ENCODE measurements around the gene MMS19. TPM values are rescaled to one million over a fixed set of nuclear protein-coding genes. Genes with fewer than 3 reads are reported as not detected.
A peak's percentile ranks its signal among the peaks of the same experiment; 100 is the strongest.

The MMS19 gene
- total RNA-seq, 3 donors from 2014 or later, result 45.7 to 48.5 (median 47.0) TPM

DNA sequence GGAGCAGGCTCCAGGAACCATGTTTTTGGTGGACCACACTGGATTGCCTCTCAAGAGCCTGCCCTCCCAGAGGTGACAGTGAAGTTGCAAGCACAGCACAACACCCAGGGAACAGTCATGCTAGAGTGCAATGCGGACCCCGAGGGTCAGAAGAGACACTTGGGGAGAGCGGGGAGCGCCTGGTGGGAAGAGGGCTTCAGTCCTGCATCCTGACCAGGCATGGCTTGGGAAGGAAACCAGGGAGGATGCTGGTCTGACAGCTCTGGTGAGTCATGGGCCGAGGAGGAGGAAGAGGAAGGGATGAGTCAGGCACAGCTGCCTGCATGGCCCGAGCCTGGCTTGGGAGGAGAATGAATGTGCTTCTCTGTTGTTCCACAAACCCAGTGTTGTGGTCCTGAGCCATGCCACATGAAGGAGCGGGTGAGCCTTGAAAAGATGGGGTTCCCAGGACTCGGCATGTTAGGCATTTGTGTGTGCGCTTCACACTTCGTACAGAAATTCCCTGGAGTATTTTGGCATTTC, 44.9 kb upstream of the MMS19 start:
- H3K9me3 ChIP-seq, result no peaks in the 10 kb centered on the region
- DNase-seq, result peak; percentile 31 to 76 (median 45)
- no peaks in the 10 kb centered on the region for H3K4me1 ChIP-seq (ENCODE audit: low read depth)
- TF ChIP-seq, protein P1, sequence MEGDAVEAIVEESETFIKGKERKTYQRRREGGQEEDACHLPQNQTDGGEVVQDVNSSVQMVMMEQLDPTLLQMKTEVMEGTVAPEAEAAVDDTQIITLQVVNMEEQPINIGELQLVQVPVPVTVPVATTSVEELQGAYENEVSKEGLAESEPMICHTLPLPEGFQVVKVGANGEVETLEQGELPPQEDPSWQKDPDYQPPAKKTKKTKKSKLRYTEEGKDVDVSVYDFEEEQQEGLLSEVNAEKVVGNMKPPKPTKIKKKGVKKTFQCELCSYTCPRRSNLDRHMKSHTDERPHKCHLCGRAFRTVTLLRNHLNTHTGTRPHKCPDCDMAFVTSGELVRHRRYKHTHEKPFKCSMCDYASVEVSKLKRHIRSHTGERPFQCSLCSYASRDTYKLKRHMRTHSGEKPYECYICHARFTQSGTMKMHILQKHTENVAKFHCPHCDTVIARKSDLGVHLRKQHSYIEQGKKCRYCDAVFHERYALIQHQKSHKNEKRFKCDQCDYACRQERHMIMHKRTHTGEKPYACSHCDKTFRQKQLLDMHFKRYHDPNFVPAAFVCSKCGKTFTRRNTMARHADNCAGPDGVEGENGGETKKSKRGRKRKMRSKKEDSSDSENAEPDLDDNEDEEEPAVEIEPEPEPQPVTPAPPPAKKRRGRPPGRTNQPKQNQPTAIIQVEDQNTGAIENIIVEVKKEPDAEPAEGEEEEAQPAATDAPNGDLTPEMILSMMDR (IDR thresholded peaks at IDR 0.05), result no peak
- no peaks in the 10 kb centered on the region for H3K36me3 ChIP-seq (ENCODE audit: low read depth)
- peak; percentile 92 for ATAC-seq
- no peak overlapping the region for H3K4me3 ChIP-seq
- intact Hi-C loops (cut with DNase I, micrococcal nuclease), result no loop called here

- intact Hi-C loops (cut with DNase I, micrococcal nuclease), result no loop called here
- no peaks in the 10 kb centered on the region for H3K36me3 ChIP-seq (ENCODE audit: low read depth)
- ATAC-seq (peak; percentile 72), DNase-seq (peak; percentile 34 to 62 (median 37))
- H3K4me1 ChIP-seq (ENCODE audit: low read depth), result no peaks in the 10 kb centered on the region
- no peaks in the 10 kb centered on the region for H3K9me3 ChIP-seq
- H3K4me3 ChIP-seq, result no peak overlapping the region
- TF ChIP-seq, protein P1 (IDR thresholded peaks at IDR 0.05), result no peak
Observed at GRCh38 chr10:97542169-97543024, 44.2 kb upstream of the MMS19 start.

- H3K9me3 ChIP-seq, result no peaks in the 10 kb centered on the region
- H3K4me3 ChIP-seq, result no peak overlapping the region
- TF ChIP-seq, protein P1 (IDR thresholded peaks at IDR 0.05), result no peak
- H3K4me1 ChIP-seq (ENCODE audit: low read depth), result no peaks in the 10 kb centered on the region
- intact Hi-C loops (cut with DNase I, micrococcal nuclease), result no loop called here
- peak in 1 of 3 donors; percentile 46 for DNase-seq
- no peak for ATAC-seq
- no peaks in the 10 kb centered on the region for H3K36me3 ChIP-seq (ENCODE audit: low read depth)
Observed at GRCh38 chr10:97540669-97541500, 42.7 kb upstream of the MMS19 start.

DNA sequence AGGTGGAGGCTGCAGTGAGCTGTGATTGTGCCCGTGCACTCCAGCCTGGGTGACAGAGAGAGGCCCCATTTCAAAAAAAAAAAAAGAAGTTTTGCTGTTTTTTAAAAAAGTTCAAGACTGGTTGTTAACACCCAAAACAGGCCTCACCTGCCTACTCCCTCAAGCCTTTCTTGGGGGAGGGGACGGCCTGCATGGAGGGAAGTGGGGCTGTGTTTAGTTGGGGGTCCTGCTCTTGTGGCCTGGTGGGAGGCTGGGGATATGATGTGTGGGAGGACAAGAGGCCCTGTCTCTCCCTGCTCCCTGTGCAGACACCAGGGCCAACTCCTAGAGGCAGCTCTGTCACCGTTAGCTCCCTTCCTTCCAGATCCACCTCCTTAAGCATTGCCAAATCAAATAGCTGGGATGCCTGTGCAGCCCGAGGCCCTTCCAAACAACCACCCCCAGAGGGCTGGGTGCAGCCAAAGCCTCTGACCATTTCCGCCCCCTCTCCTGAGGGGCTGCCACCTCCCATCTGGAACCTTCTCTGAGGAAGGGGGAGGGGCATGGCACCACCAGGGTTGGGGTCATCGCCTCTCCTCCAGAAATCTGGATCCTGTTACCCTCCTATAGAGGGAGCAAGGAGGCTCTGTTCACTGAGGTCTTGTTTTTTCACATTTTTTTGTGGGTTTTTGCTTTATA, 41.4 kb upstream of the MMS19 start:
- intact Hi-C loops (cut with DNase I, micrococcal nuclease), result no loop called here
- Histone ChIP-seq H3K4me1 (ENCODE audit: low read depth) (no peaks in the 10 kb centered on the region), H3K9me3 (no peaks in the 10 kb centered on the region), H3K36me3 (ENCODE audit: low read depth) (no peaks in the 10 kb centered on the region), H3K4me3 (no peak overlapping the region)
- ATAC-seq (no peak), DNase-seq (peak in 1 of 3 donors; percentile 33)
- TF ChIP-seq, protein P1 (IDR thresholded peaks at IDR 0.05), result no peak

DNA sequence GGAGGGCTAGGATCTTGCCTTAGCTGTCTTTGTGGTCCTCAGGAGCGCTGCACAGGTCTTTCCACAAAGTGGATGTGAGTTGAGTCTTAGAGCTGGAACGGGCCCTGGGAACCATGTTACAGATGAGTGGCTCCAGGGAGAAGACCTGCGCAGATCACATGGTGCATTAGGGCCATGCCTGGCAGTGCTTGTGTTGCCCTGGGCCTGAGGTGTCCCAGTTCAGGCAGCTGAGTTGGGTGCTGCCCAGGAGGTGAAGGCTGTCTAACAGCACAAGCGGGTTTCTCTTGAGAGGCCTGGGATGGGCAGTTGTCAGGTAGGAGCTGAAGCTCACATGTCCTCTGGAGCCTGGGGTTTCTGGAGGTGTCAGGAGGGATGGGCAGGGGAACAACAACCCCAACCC, 40.6 kb upstream of the MMS19 start:
- TF ChIP-seq, protein P1 (IDR thresholded peaks at IDR 0.05), result no peak
- intact Hi-C loops (cut with DNase I, micrococcal nuclease), result no loop called here
- ATAC-seq (no peak), DNase-seq (peak in 1 of 3 donors; percentile 14)
- no peaks in the 10 kb centered on the region for H3K4me1 ChIP-seq (ENCODE audit: low read depth)
- no peaks in the 10 kb centered on the region for H3K9me3 ChIP-seq
- no peak overlapping the region for H3K4me3 ChIP-seq
- H3K36me3 ChIP-seq (ENCODE audit: low read depth), result no peaks in the 10 kb centered on the region

Measured in mucosa of descending colon (tissue), 3 donors.